Liver (tissue), 9 donors: ENCODE results near the gene CD6. TPM values are rescaled to one million over a fixed set of nuclear protein-coding genes. Genes with fewer than 3 reads are reported as not detected.

ENCODE experiments used
- DNase-seq: peaks from one replicate; pipeline ENCODE4 v3.0.0-alpha.2; 2017; ENCODE audit warnings: low spot score
- H3K27ac ChIP-seq, 2 donors: one replicate each; pipeline ENCODE4 v1.7.0; 2013; ENCODE audit warnings: inconsistent platforms in 2 of 2, low read length in 2 of 2, control low read depth in 1 of 2, low read depth in 1 of 2, mild to moderate bottlenecking in 1 of 2
- H3K27me3 ChIP-seq, 4 donors: one replicate each; pipeline versions ENCODE4 v1.6.1 to v1.7.0; 2013; ENCODE audit warnings: low read length in 3 of 4, inconsistent platforms in 1 of 4, mild to moderate bottlenecking in 1 of 4, moderate library complexity in 1 of 4; ENCODE audit not compliant: control insufficient read depth in 4 of 4, insufficient read depth in 4 of 4
- H3K36me3 ChIP-seq, 4 donors: one replicate each; pipeline versions ENCODE4 v1.6.1 to v1.7.0; 2013; ENCODE audit warnings: low read length in 3 of 4, mild to moderate bottlenecking in 3 of 4, low read depth in 1 of 4, moderate library complexity in 1 of 4; ENCODE audit not compliant: control insufficient read depth in 4 of 4, insufficient read depth in 3 of 4
- H3K4me1 ChIP-seq, 4 donors: one replicate each; pipeline versions ENCODE4 v1.6.1 to v1.7.0; 2013; ENCODE audit warnings: low read length in 3 of 4, mild to moderate bottlenecking in 3 of 4, moderate library complexity in 1 of 4; ENCODE audit not compliant: control insufficient read depth in 4 of 4, insufficient read depth in 4 of 4
- H3K4me3 ChIP-seq, 3 donors: one replicate each; pipeline versions ENCODE4 v1.6.1 to v1.7.0; 2013; ENCODE audit warnings: low read length in 3 of 3, control low read depth in 1 of 3, low read depth in 1 of 3, mild to moderate bottlenecking in 1 of 3
- H3K9ac ChIP-seq, 2 donors: one replicate each; pipeline ENCODE4 v1.7.0; 2013; ENCODE audit warnings: low read length in 2 of 2, mild to moderate bottlenecking in 2 of 2, moderate library complexity in 2 of 2, control low read depth in 1 of 2, low read depth in 1 of 2
- H3K9me3 ChIP-seq, 4 donors: one replicate each; pipeline versions ENCODE4 v1.6.1 to v1.7.0; 2013; ENCODE audit warnings: low read length in 3 of 4; ENCODE audit not compliant: control insufficient read depth in 4 of 4
- EGR1 ChIP-seq, 2 donors: IDR thresholded peaks; 2 replicates each; pipeline ENCODE4 v1.6.1; 2016 to 2018; ENCODE audit warnings: antibody characterized with exemption in 2 of 2, low read depth in 2 of 2
- FOXA1 ChIP-seq: IDR thresholded peaks from 2 replicates; pipeline ENCODE4 v1.6.1; 2016; ENCODE audit warnings: antibody characterized with exemption
- FOXA2 ChIP-seq: IDR thresholded peaks from 2 replicates; pipeline ENCODE4 v1.6.1; 2016; ENCODE audit warnings: antibody characterized with exemption
- GABPA ChIP-seq, 2 donors: IDR thresholded peaks in 1 of 2; conservative IDR thresholded peaks in 1 of 2; 2 replicates each; pipeline ENCODE4 v1.6.1; 2016; ENCODE audit warnings: antibody characterized with exemption in 2 of 2, mild to moderate bottlenecking in 1 of 2, moderate library complexity in 1 of 2
- HNF4A ChIP-seq, 2 donors: conservative IDR thresholded peaks; 2 replicates each; pipeline ENCODE4 v1.6.1; 2016; ENCODE audit warnings: antibody characterized with exemption in 2 of 2, mild to moderate bottlenecking in 2 of 2
- JUND ChIP-seq, 2 donors: IDR thresholded peaks; 2 replicates each; pipeline ENCODE4 v1.6.1; 2016; ENCODE audit warnings: antibody characterized with exemption in 2 of 2
- NR2F2 ChIP-seq: IDR thresholded peaks from 2 replicates; pipeline ENCODE4 v1.6.1; 2016; ENCODE audit warnings: antibody characterized with exemption
- RAD21 ChIP-seq, 2 donors: IDR thresholded peaks; 2 replicates each; pipeline ENCODE4 v1.6.1; 2016; ENCODE audit warnings: antibody characterized with exemption in 2 of 2, mild to moderate bottlenecking in 2 of 2
- RXRA ChIP-seq, 2 donors: IDR thresholded peaks; 2 replicates each; pipeline ENCODE4 v1.6.1; 2017 to 2018; ENCODE audit warnings: antibody characterized with exemption in 2 of 2, mild to moderate bottlenecking in 1 of 2
- SP1 ChIP-seq: IDR thresholded peaks from 2 replicates; pipeline ENCODE4 v1.6.1; 2018; ENCODE audit warnings: antibody characterized with exemption, mild to moderate bottlenecking
- TAF1 ChIP-seq: conservative IDR thresholded peaks from 2 replicates; pipeline ENCODE4 v1.6.1; 2016; ENCODE audit warnings: antibody characterized with exemption, mild to moderate bottlenecking
- YY1 ChIP-seq: IDR thresholded peaks from 2 replicates; pipeline ENCODE4 v1.6.1; 2016; ENCODE audit warnings: antibody characterized with exemption, mild to moderate bottlenecking
- WGBS: extraction: QIAGEN DNeasy Blood & Tissue Kit; methylation state at CpG from one replicate; pipeline ENCODE4 v1.1.7; 2013; 5-methylcytosine and 5-hydroxymethylcytosine counted together
- polyA plus RNA-seq, 2 donors: library from polyadenylated mRNA; stranded (reverse) in 1 of 2; unstranded in 1 of 2; fragments of 200-250 nt in 1 of 2; fragments of >200 nt in 1 of 2; fragmentation: Nextera tagmentation in 1 of 2; extraction: Ambion mirVana in 1 of 2; gene quantifications; one replicate each; pipeline versions ENCODE4 v1.2.1 to v1.2.3, GENCODE V29; 2013 to 2015
- total RNA-seq, 2 donors: library from RNA; depleted of rRNA; stranded (reverse); fragments of >200 nt; gene quantifications; one replicate each; pipeline ENCODE4 v1.2.3, GENCODE V29; 2014
- TF ChIP-seq, protein P1 (sequence below): fragments of 150-350 bp; IDR thresholded peaks from 2 replicates; pipeline ENCODE4 v1.5.1; 2017; ENCODE audit warnings: improper control_type of control experiment, low read depth, low read length; ENCODE audit not compliant: missing input control
- TF ChIP-seq, protein P2 (sequence below): IDR thresholded peaks from 2 replicates; pipeline ENCODE4 v1.6.1; 2016; ENCODE audit warnings: antibody characterized with exemption, mild to moderate bottlenecking
- TF ChIP-seq, protein P3 (sequence below): IDR thresholded peaks from 2 replicates; pipeline ENCODE4 v1.6.1; 2016; ENCODE audit warnings: antibody characterized with exemption
- TF ChIP-seq, protein P4 (sequence below): IDR thresholded peaks from 2 replicates; pipeline ENCODE4 v1.6.1; 2016; ENCODE audit warnings: antibody characterized with exemption
- donor health status: healthy.
- donor health status: healthy.
- donor health status: healthy.
- donor health status: healthy.
- donor health status: healthy.

CD6 gene
- total and polyA plus RNA-seq, 4 donors = 0.31 to 0.59 (median 0.45) TPM

DNA sequence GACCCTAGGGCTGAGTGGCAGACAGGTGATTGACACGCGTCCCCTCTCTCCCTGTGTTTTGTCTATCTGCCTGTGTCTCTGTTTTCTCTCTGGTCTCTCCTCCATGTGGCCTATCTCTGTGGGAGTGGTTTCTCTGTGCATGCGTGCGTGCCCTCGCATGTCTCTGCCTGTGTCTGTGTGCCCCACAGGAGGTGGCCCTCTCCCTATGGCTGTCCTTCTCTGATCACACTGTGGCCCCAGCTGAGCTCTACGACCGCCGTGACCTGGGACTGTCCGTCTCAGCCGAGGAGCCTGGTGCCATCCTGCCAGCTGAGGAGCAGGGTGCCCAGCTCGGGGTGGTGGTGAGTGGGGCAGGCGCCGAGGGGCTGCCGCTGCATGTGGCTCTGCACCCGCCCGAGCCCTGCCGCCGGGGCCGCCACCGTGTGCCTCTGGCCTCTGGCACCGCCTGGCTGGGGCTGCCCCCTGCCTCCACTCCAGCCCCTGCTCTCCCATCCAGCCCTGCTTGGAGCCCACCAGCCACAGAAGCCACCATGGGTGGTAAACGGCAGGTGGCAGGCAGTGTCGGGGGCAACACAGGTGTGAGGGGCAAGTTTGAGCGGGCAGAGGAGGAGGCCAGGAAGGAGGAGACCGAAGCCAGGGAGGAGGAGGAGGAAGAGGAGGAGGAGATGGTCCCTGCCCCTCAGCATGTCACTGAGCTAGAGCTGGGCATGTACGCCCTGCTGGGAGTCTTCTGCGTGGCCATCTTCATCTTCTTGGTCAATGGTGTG, 35.6 kb upstream of the CD6 start:
- no peak overlapping the region for H3K27ac ChIP-seq
- WGBS = 92% methylated on average over 27 of the region's 27 CpGs
- no peaks in the 10 kb centered on the region for H3K9me3 ChIP-seq

DNA sequence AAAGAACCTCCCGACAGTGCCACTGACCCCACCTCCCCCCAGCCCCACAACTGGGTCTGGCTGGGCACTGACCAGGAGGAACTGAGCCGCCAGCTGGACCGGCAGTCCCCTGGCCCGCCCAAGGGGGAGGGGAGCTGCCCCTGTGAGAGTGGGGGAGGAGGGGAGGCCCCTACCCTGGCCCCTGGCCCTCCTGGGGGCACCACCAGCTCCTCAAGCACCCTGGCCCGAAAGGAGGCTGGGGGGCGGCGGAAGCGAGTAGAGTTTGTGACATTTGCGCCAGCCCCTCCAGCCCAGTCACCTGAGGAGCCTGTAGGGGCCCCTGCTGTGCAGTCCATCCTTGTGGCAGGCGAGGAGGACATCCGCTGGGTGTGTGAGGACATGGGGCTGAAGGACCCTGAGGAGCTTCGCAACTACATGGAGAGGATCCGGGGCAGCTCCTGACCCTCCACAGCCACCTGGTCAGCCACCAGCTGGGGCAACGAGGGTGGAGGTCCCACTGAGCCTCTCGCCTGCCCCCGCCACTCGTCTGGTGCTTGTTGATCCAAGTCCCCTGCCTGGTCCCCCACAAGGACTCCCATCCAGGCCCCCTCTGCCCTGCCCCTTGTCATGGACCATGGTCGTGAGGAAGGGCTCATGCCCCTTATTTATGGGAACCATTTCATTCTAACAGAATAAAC, 34.9 kb upstream of the CD6 start:
- 90% methylated on average over 18 of the region's 18 CpGs for WGBS
- Histone ChIP-seq H3K27me3 (no peaks in the 10 kb centered on the region), H3K9me3 (no peaks in the 10 kb centered on the region), H3K4me1 (no peaks in the 10 kb centered on the region), H3K27ac (no peak overlapping the region), H3K36me3 (peaks cover 2 to 28% (median 9%) of the 10 kb centered on the region in 4 donors), H3K9ac (no peak overlapping the region), H3K4me3 (no peak overlapping the region)
- no peak for DNase-seq
- TF ChIP-seq, protein P1, sequence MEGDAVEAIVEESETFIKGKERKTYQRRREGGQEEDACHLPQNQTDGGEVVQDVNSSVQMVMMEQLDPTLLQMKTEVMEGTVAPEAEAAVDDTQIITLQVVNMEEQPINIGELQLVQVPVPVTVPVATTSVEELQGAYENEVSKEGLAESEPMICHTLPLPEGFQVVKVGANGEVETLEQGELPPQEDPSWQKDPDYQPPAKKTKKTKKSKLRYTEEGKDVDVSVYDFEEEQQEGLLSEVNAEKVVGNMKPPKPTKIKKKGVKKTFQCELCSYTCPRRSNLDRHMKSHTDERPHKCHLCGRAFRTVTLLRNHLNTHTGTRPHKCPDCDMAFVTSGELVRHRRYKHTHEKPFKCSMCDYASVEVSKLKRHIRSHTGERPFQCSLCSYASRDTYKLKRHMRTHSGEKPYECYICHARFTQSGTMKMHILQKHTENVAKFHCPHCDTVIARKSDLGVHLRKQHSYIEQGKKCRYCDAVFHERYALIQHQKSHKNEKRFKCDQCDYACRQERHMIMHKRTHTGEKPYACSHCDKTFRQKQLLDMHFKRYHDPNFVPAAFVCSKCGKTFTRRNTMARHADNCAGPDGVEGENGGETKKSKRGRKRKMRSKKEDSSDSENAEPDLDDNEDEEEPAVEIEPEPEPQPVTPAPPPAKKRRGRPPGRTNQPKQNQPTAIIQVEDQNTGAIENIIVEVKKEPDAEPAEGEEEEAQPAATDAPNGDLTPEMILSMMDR = no peak
- TF ChIP-seq YY1 = no peak
- no peak for TF ChIP-seq EGR1 (IDR thresholded peaks at IDR 0.05; ENCODE audit: low read depth in 2 of 2)
- no peak for TF ChIP-seq RXRA (IDR thresholded peaks at IDR 0.05)
- no peak for TF ChIP-seq HNF4A (conservative IDR thresholded peaks at IDR 0.05)
- no peak for TF ChIP-seq FOXA1
- TF ChIP-seq, protein P2, sequence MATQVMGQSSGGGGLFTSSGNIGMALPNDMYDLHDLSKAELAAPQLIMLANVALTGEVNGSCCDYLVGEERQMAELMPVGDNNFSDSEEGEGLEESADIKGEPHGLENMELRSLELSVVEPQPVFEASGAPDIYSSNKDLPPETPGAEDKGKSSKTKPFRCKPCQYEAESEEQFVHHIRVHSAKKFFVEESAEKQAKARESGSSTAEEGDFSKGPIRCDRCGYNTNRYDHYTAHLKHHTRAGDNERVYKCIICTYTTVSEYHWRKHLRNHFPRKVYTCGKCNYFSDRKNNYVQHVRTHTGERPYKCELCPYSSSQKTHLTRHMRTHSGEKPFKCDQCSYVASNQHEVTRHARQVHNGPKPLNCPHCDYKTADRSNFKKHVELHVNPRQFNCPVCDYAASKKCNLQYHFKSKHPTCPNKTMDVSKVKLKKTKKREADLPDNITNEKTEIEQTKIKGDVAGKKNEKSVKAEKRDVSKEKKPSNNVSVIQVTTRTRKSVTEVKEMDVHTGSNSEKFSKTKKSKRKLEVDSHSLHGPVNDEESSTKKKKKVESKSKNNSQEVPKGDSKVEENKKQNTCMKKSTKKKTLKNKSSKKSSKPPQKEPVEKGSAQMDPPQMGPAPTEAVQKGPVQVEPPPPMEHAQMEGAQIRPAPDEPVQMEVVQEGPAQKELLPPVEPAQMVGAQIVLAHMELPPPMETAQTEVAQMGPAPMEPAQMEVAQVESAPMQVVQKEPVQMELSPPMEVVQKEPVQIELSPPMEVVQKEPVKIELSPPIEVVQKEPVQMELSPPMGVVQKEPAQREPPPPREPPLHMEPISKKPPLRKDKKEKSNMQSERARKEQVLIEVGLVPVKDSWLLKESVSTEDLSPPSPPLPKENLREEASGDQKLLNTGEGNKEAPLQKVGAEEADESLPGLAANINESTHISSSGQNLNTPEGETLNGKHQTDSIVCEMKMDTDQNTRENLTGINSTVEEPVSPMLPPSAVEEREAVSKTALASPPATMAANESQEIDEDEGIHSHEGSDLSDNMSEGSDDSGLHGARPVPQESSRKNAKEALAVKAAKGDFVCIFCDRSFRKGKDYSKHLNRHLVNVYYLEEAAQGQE = no peak
- no peak for TF ChIP-seq JUND (IDR thresholded peaks at IDR 0.05)

More for the DNA sequence above, 35.6 kb upstream of the CD6 start:
- Histone ChIP-seq H3K27me3 (no peaks in the 10 kb centered on the region), H3K4me3 (no peak overlapping the region), H3K4me1 (no peaks in the 10 kb centered on the region), H3K9ac (no peak overlapping the region), H3K36me3 (peaks cover 2 to 21% (median 7%) of the 10 kb centered on the region in 4 donors)
- DNase-seq = no peak
- TF ChIP-seq JUND (IDR thresholded peaks at IDR 0.05) (no peak), EGR1 (IDR thresholded peaks at IDR 0.05; ENCODE audit: low read depth in 2 of 2) (no peak), YY1 (no peak), FOXA1 (no peak), NR2F2 (no peak), HNF4A (conservative IDR thresholded peaks at IDR 0.05) (no peak), FOXA2 (no peak), RAD21 (IDR thresholded peaks at IDR 0.05) (no peak), GABPA (IDR thresholded peaks at IDR 0.05 in 1 of 2, conservative IDR thresholded peaks at IDR 0.05 in 1 of 2) (no peak), SP1 (no peak), TAF1 (no peak), RXRA (IDR thresholded peaks at IDR 0.05) (no peak)
- TF ChIP-seq, protein P3, sequence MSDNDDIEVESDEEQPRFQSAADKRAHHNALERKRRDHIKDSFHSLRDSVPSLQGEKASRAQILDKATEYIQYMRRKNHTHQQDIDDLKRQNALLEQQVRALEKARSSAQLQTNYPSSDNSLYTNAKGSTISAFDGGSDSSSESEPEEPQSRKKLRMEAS = no peak
- TF ChIP-seq, protein P4, sequence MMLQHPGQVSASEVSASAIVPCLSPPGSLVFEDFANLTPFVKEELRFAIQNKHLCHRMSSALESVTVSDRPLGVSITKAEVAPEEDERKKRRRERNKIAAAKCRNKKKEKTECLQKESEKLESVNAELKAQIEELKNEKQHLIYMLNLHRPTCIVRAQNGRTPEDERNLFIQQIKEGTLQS = no peak
- TF ChIP-seq, protein P1 = no peak
- TF ChIP-seq, protein P2 = no peak
